Glutamatergic neuron (in vitro differentiated cells): ENCODE measurements around the gene N4BP2L1. TPM values are rescaled to one million over a fixed set of nuclear protein-coding genes. Genes with fewer than 3 reads are reported as not detected.

Experiments
- DNase-seq: peaks from one replicate; pipeline ENCODE4 v3.0.0; 2022
- H3K27ac Mint-ChIP-seq: one replicate; pipeline ENCODE4 v1.8.0; 2020; ENCODE audit warnings: mild to moderate bottlenecking, mixed read lengths, inconsistent platforms; ENCODE audit not compliant: unreplicated experiment
- H3K27me3 Mint-ChIP-seq: one replicate; pipeline ENCODE4 v1.8.0; 2020; ENCODE audit warnings: mild to moderate bottlenecking, moderate library complexity, mixed read lengths, inconsistent platforms; ENCODE audit not compliant: unreplicated experiment
- H3K36me3 Mint-ChIP-seq: one replicate; pipeline ENCODE4 v1.8.0; 2020; ENCODE audit warnings: mild to moderate bottlenecking, mixed read lengths, inconsistent platforms; ENCODE audit not compliant: unreplicated experiment
- H3K4me1 Mint-ChIP-seq: one replicate; pipeline ENCODE4 v1.8.0; 2020; ENCODE audit warnings: mild to moderate bottlenecking, low read depth, mixed read lengths, inconsistent platforms; ENCODE audit not compliant: unreplicated experiment
- H3K4me3 Mint-ChIP-seq: one replicate; pipeline ENCODE4 v1.8.0; 2020; ENCODE audit warnings: mild to moderate bottlenecking, mixed read lengths, inconsistent platforms; ENCODE audit not compliant: unreplicated experiment
- H3K9me3 Mint-ChIP-seq: one replicate; pipeline ENCODE4 v1.8.0; 2020; ENCODE audit warnings: mild to moderate bottlenecking, moderate library complexity, mixed read lengths, inconsistent platforms; ENCODE audit not compliant: unreplicated experiment
- total RNA-seq: library from RNA; stranded (reverse); fragmentation: NEBNext Ultra II Directional; extraction: Animal tissue kit (Norgen Biotek cat#: 25700); gene quantifications from one replicate; pipeline ENCODE4 v1.2.1, GENCODE V29; 2021; ENCODE audit not compliant: unreplicated experiment
- TF ChIP-seq, protein P1 (sequence below): fragments of 200-600 bp; sonication (generic); IDR thresholded peaks from one replicate; pipeline ENCODE4 v1.5.0; 2021; ENCODE audit not compliant: partially characterized antibody, unreplicated experiment

Gene N4BP2L1
- total RNA-seq, 1 donor from 2014 or later: 1.9 TPM

GRCh38 chr13:32384702-32385101 lies 43.2 kb downstream of the N4BP2L1 start:
- TF ChIP-seq, protein P1, sequence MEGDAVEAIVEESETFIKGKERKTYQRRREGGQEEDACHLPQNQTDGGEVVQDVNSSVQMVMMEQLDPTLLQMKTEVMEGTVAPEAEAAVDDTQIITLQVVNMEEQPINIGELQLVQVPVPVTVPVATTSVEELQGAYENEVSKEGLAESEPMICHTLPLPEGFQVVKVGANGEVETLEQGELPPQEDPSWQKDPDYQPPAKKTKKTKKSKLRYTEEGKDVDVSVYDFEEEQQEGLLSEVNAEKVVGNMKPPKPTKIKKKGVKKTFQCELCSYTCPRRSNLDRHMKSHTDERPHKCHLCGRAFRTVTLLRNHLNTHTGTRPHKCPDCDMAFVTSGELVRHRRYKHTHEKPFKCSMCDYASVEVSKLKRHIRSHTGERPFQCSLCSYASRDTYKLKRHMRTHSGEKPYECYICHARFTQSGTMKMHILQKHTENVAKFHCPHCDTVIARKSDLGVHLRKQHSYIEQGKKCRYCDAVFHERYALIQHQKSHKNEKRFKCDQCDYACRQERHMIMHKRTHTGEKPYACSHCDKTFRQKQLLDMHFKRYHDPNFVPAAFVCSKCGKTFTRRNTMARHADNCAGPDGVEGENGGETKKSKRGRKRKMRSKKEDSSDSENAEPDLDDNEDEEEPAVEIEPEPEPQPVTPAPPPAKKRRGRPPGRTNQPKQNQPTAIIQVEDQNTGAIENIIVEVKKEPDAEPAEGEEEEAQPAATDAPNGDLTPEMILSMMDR: no peak
- Mint-ChIP-seq H3K9me3 (no peaks in the 10 kb centered on the region), H3K36me3 (no peaks in the 10 kb centered on the region), H3K4me3 (no peak overlapping the region), H3K4me1 (no peaks in the 10 kb centered on the region), H3K27ac (no peak overlapping the region), H3K27me3 (no peaks in the 10 kb centered on the region)
- DNase-seq: no peak

GRCh38 chr13:32383836-32384618 lies 43.9 kb downstream of the N4BP2L1 start:
- H3K9me3 Mint-ChIP-seq: no peaks in the 10 kb centered on the region
- H3K27ac Mint-ChIP-seq: no peak overlapping the region
- H3K36me3 Mint-ChIP-seq: no peaks in the 10 kb centered on the region
- no peak overlapping the region for H3K4me3 Mint-ChIP-seq
- TF ChIP-seq, protein P1: no peak
- DNase-seq: no peak
- no peaks in the 10 kb centered on the region for H3K4me1 Mint-ChIP-seq
- no peaks in the 10 kb centered on the region for H3K27me3 Mint-ChIP-seq

DNA sequence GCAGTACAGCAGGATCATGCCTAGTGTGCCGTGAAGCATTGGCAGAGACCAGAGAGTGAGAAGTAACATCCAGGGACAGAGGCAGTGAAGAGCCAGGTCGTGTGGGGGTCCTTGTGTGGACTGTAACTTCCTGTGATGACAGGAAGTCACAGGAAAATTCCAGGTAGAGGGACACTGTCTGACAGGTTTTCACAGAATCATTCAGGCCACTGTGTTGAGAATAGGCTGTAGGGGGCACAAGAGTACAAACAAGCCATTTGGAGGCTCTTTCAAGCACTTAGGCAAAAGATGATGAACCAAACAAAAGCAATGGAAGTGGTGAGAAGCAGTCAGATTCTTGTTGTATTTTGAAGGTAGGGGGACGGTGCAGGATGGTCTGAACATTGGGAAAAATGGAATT lies 46.4 kb downstream of the N4BP2L1 start:
- DNase-seq: no peak
- no peaks in the 10 kb centered on the region for H3K36me3 Mint-ChIP-seq
- no peak overlapping the region for H3K4me3 Mint-ChIP-seq
- H3K27ac Mint-ChIP-seq: no peak overlapping the region
- TF ChIP-seq, protein P1: peak; percentile 14
- no peaks in the 10 kb centered on the region for H3K9me3 Mint-ChIP-seq
- no peaks in the 10 kb centered on the region for H3K27me3 Mint-ChIP-seq
- H3K4me1 Mint-ChIP-seq: no peaks in the 10 kb centered on the region

DNA sequence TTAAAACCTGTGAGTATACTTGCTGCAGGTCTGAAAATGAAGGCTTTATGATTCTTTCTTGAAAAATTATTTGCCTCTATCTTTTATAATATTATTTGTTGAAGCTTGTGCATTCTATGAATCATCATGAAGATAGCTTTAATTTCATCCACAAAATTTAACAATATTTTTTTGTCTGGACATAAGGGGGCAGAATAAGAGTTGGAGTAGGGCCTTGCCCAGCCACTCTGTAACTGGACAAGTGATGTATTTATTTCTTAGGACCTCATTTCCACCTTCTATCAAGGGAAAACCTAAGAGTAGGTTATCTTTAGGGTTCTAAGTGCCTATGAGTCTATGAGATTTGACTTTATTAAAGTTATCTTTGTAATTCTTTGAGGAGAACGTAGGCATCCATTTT lies 49.9 kb downstream of the N4BP2L1 start:
- no peaks in the 10 kb centered on the region for H3K4me1 Mint-ChIP-seq
- TF ChIP-seq, protein P1: no peak
- H3K27ac Mint-ChIP-seq: no peak overlapping the region
- H3K4me3 Mint-ChIP-seq: no peak overlapping the region
- no peaks in the 10 kb centered on the region for H3K9me3 Mint-ChIP-seq
- H3K36me3 Mint-ChIP-seq: peaks cover 15% of the 10 kb centered on the region
- no peak for DNase-seq
- no peaks in the 10 kb centered on the region for H3K27me3 Mint-ChIP-seq

DNA sequence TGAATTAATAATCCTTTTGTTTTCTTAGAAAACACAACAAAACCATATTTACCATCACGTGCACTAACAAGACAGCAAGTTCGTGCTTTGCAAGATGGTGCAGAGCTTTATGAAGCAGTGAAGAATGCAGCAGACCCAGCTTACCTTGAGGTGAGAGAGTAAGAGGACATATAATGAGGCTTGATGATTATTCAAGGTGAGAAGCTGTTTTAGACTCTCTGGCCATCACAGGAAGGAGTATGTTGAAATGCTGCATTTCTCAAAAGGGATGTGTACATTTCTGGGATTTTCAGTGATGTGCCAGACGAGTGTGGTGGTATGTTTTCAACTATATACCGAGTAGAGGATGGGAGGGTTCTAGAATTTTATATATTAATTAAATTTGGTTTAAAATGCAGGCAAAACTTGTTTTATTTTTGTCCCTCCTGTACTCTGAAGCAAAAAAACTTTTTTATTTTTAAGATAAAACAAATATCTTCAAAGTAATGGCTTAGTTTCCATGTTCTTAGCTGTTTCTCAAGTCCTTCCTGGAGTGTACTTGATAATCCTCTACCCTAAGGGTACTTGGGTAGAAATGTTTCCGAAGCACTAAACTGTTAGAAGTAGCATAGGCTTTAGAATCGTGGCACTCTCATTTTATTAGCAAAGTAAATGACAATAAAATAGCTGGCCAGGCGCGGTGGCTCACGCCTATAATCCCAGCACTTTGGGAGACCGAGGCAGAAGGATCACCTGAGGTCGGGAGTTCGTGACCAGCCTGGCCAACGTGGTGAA lies 51.1 kb downstream of the N4BP2L1 start:
- no peak for DNase-seq
- H3K4me1 Mint-ChIP-seq: no peaks in the 10 kb centered on the region
- H3K9me3 Mint-ChIP-seq: no peaks in the 10 kb centered on the region
- no peaks in the 10 kb centered on the region for H3K27me3 Mint-ChIP-seq
- TF ChIP-seq, protein P1: no peak
- H3K27ac Mint-ChIP-seq: no peak overlapping the region
- H3K4me3 Mint-ChIP-seq: no peak overlapping the region
- peaks cover 15% of the 10 kb centered on the region for H3K36me3 Mint-ChIP-seq
